ENCODE results near the gene EHBP1L1. TPM values are rescaled to one million over a fixed set of nuclear protein-coding genes. Genes with fewer than 3 reads are reported as not detected.

EHBP1L1 gene
- total RNA-seq, 6 donors from 2014 or later, result 70.4 to 220 (median 133) TPM

DNA sequence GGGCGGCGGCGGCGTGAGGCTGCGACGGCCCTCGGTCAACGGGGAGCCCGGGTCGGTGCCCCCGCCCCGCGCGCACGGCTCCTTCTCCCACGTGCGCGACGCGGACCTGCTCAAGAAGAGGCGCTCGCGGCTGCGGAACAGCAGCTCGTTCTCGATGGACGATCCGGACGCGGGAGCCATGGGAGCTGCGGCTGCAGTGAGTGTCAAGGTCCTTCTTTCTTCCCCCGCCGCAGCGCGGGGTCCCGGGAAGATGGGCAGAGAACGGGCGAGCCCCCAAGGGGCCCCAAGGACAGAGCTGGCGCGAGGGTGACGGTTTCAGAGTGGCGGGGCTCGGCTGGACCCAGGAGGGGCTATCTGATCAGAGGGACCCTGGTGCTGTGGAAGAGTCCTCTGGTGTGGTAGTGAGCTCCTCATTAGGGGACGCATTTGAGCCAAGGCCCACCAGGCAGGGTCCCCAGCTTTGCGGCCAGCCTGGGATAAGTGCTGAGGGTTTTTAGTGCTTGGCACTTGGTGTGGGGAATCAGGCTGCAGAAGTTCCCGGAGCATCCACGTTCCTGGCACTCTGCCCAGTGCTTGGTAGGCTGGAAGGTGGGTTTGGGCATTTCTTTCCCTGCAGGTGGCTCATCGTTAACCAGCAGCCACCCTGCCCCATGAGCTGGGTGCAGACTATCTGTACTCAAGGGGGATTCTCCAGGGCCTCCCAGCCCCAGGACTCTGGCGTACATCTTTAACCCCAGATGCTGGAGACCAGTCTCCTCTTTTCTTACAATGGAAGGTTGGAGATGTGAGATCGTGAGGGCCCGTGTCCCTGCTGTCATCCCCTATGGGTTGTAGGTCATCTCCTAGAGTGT lies 9.8 kb downstream of the EHBP1L1 start:
- Histone ChIP-seq H3K9me3 (no peaks in the 10 kb centered on the region), H3K36me3 (peaks cover 0 to 71% (median 47%) of the 10 kb centered on the region in 4 donors), H3K4me3 (no peak overlapping the region), H3K27me3 (no peaks in the 10 kb centered on the region), H3K4me1 (peaks cover 18 to 37% (median 27%) of the 10 kb centered on the region in 4 donors), H3K27ac (peak overlapping the region in 1 of 4 donors; percentile 81)
- TF ChIP-seq EP300 (IDR thresholded peaks at IDR 0.05) (no peak), CTCF (IDR thresholded peaks at IDR 0.05) (no peak), POLR2AphosphoS5 (IDR thresholded peaks at IDR 0.05) (no peak), POLR2A (IDR thresholded peaks at IDR 0.05) (no peak)
- peak in 1 of 2 donors; percentile 76 for DNase-seq
- ATAC-seq (ENCODE audit: low FRiP score in 2 of 2), result no peak
- WGBS, 2 donors, result 84 to 91% methylated on average over 20 to 51 of the region's 51 CpGs

DNA sequence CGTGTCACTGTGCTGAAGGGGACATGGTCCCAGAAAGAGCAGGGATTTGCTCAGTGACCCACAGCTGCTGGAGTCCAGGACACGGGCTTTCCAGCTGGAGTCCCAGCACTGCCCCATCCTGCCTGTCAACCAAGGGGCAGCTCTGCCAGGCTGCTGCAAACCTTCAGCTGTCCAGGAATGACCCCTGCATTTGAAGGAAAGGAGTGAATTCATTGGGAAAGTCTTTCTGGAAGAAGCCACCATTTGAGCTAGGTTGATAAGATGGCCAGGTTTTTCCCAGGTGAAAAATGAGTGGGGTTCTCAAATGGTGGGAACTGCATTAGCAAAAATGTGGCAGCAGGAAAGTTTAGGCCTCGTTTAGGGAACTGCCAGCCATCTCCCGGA lies 10.4 kb downstream of the EHBP1L1 start:
- Histone ChIP-seq H3K36me3 (peaks cover 0 to 71% (median 46%) of the 10 kb centered on the region in 4 donors), H3K4me1 (peaks cover 18 to 37% (median 27%) of the 10 kb centered on the region in 4 donors), H3K27ac (peak overlapping the region in 2 of 4 donors; percentile 45 to 81), H3K27me3 (no peaks in the 10 kb centered on the region), H3K4me3 (no peak overlapping the region), H3K9me3 (no peaks in the 10 kb centered on the region)
- 87 to 92% methylated on average over 4 of the region's 4 CpGs for WGBS, 2 donors
- DNase-seq, result no peak
- no peak for TF ChIP-seq EP300 (IDR thresholded peaks at IDR 0.05)
- TF ChIP-seq CTCF (IDR thresholded peaks at IDR 0.05), result no peak
- no peak for TF ChIP-seq POLR2A (IDR thresholded peaks at IDR 0.05)
- TF ChIP-seq POLR2AphosphoS5 (IDR thresholded peaks at IDR 0.05), result no peak
- ATAC-seq (ENCODE audit: low FRiP score in 2 of 2), result no peak

DNA sequence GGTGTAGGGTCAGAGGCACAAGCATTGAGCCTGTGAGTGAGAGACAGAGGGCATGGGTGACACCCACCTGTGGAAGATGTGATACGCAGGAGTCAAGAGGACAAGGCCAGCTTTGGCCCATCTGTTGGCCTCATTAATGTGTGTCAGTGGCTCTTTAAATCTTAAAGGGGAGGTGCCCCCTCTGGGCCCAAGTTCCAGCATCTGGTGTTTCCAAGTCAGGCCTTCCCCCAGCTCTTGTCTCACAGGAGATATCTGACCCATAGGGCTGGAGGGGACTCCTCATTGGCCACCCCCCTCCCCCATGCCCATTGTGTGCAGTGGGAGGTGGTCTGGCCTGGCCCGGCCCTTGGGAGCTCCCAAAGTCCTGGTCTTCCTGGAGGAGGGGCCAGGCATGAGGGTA lies 10.8 kb downstream of the EHBP1L1 start:
- H3K4me1 ChIP-seq, result peaks cover 18 to 41% (median 28%) of the 10 kb centered on the region in 4 donors

GRCh38 chr11:65588199-65589054 lies 12.6 kb downstream of the EHBP1L1 start:
- WGBS, 2 donors, result 39 to 57% methylated on average over 9 to 12 of the region's 13 CpGs
- peaks cover 0 to 71% (median 44%) of the 10 kb centered on the region in 4 donors for H3K36me3 ChIP-seq
- peak overlapping the region; percentile 34 to 81 (median 70) for H3K27ac ChIP-seq
- no peaks in the 10 kb centered on the region for H3K9me3 ChIP-seq
- H3K4me1 ChIP-seq, result peaks cover 25 to 58% (median 29%) of the 10 kb centered on the region in 4 donors
- ATAC-seq (ENCODE audit: low FRiP score in 2 of 2), result peak; percentile 61 to 64
- H3K27me3 ChIP-seq, result no peaks in the 10 kb centered on the region
- peak in 1 of 2 donors; percentile 79 for DNase-seq
- no peak overlapping the region for H3K4me3 ChIP-seq
- TF ChIP-seq EP300 (IDR thresholded peaks at IDR 0.05) (no peak), CTCF (IDR thresholded peaks at IDR 0.05) (peak; percentile 45 to 75 (median 69))

More for the DNA sequence above, 10.8 kb downstream of the EHBP1L1 start:
- no peak for TF ChIP-seq POLR2AphosphoS5 (IDR thresholded peaks at IDR 0.05)
- TF ChIP-seq POLR2A (IDR thresholded peaks at IDR 0.05), result no peak
- TF ChIP-seq EP300 (IDR thresholded peaks at IDR 0.05), result no peak
- TF ChIP-seq CTCF (IDR thresholded peaks at IDR 0.05), result no peak
- Histone ChIP-seq H3K4me3 (no peak overlapping the region), H3K27ac (peak overlapping the region; percentile 18 to 81 (median 49)), H3K27me3 (no peaks in the 10 kb centered on the region), H3K9me3 (no peaks in the 10 kb centered on the region), H3K36me3 (peaks cover 0 to 71% (median 41%) of the 10 kb centered on the region in 4 donors)
- WGBS, 2 donors, result 83 to 87% methylated on average over 2 of the region's 2 CpGs
- DNase-seq (no peak), ATAC-seq (ENCODE audit: low FRiP score in 2 of 2) (peak in 1 of 2 donors; percentile 11)
